Measurements from ENCODE around the gene BCR. TPM values are rescaled to one million over a fixed set of nuclear protein-coding genes. Genes with fewer than 3 reads are reported as not detected.

Gene BCR
- total RNA-seq, 1 experiment from 2014 or later, result 77.0 TPM

DNA sequence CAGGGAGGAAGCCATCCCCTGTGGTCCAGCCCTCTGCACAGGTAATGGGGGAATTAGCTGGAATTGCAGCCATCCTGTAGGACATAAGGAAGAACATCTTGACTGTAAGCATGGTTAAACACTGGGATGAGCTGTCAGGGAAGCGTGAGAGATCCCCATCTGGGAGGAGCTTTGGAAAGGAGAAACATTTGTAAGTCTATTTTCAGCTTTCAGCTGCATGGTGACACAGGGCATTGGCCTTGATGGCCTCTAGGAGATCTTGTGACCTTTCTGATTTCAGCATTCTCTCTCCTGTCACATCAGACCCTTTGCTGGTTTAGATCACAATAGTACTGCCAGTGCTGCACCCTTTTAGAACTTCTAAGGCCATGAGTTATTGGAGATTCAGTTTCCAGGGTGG is 47.1 kb downstream of the BCR start:
- no peak overlapping the region for H3K4ac ChIP-seq (ENCODE audit: low read depth, low read length)
- peaks cover 4% of the 10 kb centered on the region for H3K9me3 ChIP-seq (ENCODE audit: control insufficient read depth, low read depth, low read length)
- no peak overlapping the region for H3K14ac ChIP-seq (ENCODE audit: insufficient read depth, low read length)
- no peak overlapping the region for H2BK5ac ChIP-seq (ENCODE audit: insufficient read length, low read length)
- peaks cover 18% of the 10 kb centered on the region for H3K79me1 ChIP-seq (ENCODE audit: insufficient read depth, low read depth, low read length, poor library complexity, severe bottlenecking)
- H4K8ac ChIP-seq (replicated peaks; ENCODE audit: insufficient read length, low read depth, low read length), result no peak overlapping the region
- TF ChIP-seq, protein P1, sequence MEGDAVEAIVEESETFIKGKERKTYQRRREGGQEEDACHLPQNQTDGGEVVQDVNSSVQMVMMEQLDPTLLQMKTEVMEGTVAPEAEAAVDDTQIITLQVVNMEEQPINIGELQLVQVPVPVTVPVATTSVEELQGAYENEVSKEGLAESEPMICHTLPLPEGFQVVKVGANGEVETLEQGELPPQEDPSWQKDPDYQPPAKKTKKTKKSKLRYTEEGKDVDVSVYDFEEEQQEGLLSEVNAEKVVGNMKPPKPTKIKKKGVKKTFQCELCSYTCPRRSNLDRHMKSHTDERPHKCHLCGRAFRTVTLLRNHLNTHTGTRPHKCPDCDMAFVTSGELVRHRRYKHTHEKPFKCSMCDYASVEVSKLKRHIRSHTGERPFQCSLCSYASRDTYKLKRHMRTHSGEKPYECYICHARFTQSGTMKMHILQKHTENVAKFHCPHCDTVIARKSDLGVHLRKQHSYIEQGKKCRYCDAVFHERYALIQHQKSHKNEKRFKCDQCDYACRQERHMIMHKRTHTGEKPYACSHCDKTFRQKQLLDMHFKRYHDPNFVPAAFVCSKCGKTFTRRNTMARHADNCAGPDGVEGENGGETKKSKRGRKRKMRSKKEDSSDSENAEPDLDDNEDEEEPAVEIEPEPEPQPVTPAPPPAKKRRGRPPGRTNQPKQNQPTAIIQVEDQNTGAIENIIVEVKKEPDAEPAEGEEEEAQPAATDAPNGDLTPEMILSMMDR (conservative IDR thresholded peaks at IDR 0.05), result no peak
- H2AK5ac ChIP-seq (ENCODE audit: insufficient read length, low read length), result no peak overlapping the region
- peaks cover 36% of the 10 kb centered on the region; the same call in 1 of the 2 replicates for H3K79me2 ChIP-seq (ENCODE audit: insufficient read depth, low read length)
- peaks cover 18 to 26% (median 26%) of the 10 kb centered on the region in 3 experiments for H3K36me3 Mint-ChIP-seq (ENCODE audit: insufficient read depth in 1 of 3, low read depth in 3 of 3)
- no peak overlapping the region for H3K18ac ChIP-seq (ENCODE audit: insufficient read length, low read depth, low read length)
- H4K91ac ChIP-seq (ENCODE audit: insufficient read length, low read depth, low read length), result no peak overlapping the region
- H4K20me1 ChIP-seq (ENCODE audit: control insufficient read depth, insufficient read depth, insufficient read length), result no peaks in the 10 kb centered on the region
- H3K4me1 Mint-ChIP-seq, result peaks cover 77 to 86% of the 10 kb centered on the region in 2 experiments
- no peaks in the 10 kb centered on the region for H3K23me2 ChIP-seq (ENCODE audit: insufficient read length, low read depth, low read length, poor library complexity, severe bottlenecking)
- H3K9ac ChIP-seq (ENCODE audit: extremely low read depth, insufficient read length, low read length), result no peak overlapping the region
- no peak overlapping the region for H3K27ac ChIP-seq (ENCODE audit: insufficient read length, low read depth, low read length)
- H3T11ph ChIP-seq (ENCODE audit: low read length), result no peak overlapping the region
- no peaks in the 10 kb centered on the region for H3K27me3 ChIP-seq (ENCODE audit: insufficient read depth, low read length)
- H3K27ac Mint-ChIP-seq, result no peak overlapping the region
- H2BK20ac ChIP-seq (ENCODE audit: low read depth, low read length, poor library complexity, severe bottlenecking), result no peak overlapping the region
- H4K5ac ChIP-seq (ENCODE audit: insufficient read length, low read depth, low read length), result no peak overlapping the region
- no peak overlapping the region for H3K56ac ChIP-seq (ENCODE audit: insufficient read length, low read depth, low read length)
- peaks cover 34% of the 10 kb centered on the region for H3K4me1 ChIP-seq (ENCODE audit: insufficient read depth, low read length)
- H3K4me2 ChIP-seq (ENCODE audit: insufficient read depth, insufficient read length, low read length), result no peak overlapping the region
- H2BK12ac ChIP-seq (ENCODE audit: insufficient read length, low read depth, low read length), result no peak overlapping the region
- no peak overlapping the region for H3K23ac ChIP-seq (ENCODE audit: insufficient read length, low read depth, low read length)
- H2BK15ac ChIP-seq (ENCODE audit: low read depth, low read length), result no peak overlapping the region
- peaks cover 20 to 22% of the 10 kb centered on the region in 2 experiments for H3K9me3 Mint-ChIP-seq
- no peaks in the 10 kb centered on the region; the same call in 1 of the 2 replicates for H3K27me3 Mint-ChIP-seq (ENCODE audit: low read depth)
- no peak overlapping the region for H2AFZ ChIP-seq (ENCODE audit: low read length)
- no peak overlapping the region for H2BK120ac ChIP-seq (ENCODE audit: low read depth, low read length, poor library complexity, severe bottlenecking)
- WGBS (ENCODE audit: extremely low coverage, insufficient read length, low lambda C conversion rate), result no CpG with 5 or more reads among the region's 1 CpG
- H3K4me3 Mint-ChIP-seq, result no peak overlapping the region
- DNase-seq, result no peak
